WTC11 (cell line): ENCODE results near the gene LRRC8C. TPM values are rescaled to one million over a fixed set of nuclear protein-coding genes. Genes with fewer than 3 reads are reported as not detected.

Experiments used
- ATAC-seq: fragments of 200-7000 bp; cut with Tn5 transposase; 2 replicates; pipeline ENCODE4 v1.10.0; 2021; ENCODE audit warnings: mild to moderate bottlenecking, moderate library complexity
- CTCF ChIA-PET: fragments of 300-600 bp; sonication (Branson Sonifier 250); formaldehyde crosslinking; loops from one replicate; lab custom pipeline; 2021; ENCODE audit warnings: antibody characterized with exemption; lab: Charles Lee
- POLR2A ChIA-PET: fragments of 350-600 bp; sonication (Branson Sonifier 250); formaldehyde crosslinking; loops from one replicate; lab custom pipeline; 2021; ENCODE audit warnings: antibody characterized with exemption; lab: Charles Lee
- DNase-seq: peaks from one replicate; pipeline ENCODE4 v3.0.0; 2021; ENCODE audit warnings: low spot score
- H3K27ac Mint-ChIP-seq: 2 replicates; pipeline ENCODE4 v1.8.0; 2021; ENCODE audit warnings: mixed read lengths
- H3K27me3 Mint-ChIP-seq: 2 replicates; pipeline ENCODE4 v1.8.0; 2021; ENCODE audit warnings: low read depth, mild to moderate bottlenecking, moderate library complexity, mixed read lengths
- H3K36me3 Mint-ChIP-seq: 2 replicates; pipeline ENCODE4 v1.8.0; 2021; ENCODE audit warnings: mixed read lengths
- H3K4me1 Mint-ChIP-seq: 2 replicates; pipeline ENCODE4 v1.8.0; 2022; ENCODE audit warnings: mixed read lengths
- H3K4me3 Mint-ChIP-seq: 2 replicates; pipeline ENCODE4 v1.8.0; 2021; ENCODE audit warnings: mild to moderate bottlenecking, moderate library complexity, mixed read lengths
- H3K9me3 Mint-ChIP-seq: 2 replicates; pipeline ENCODE4 v1.8.0; 2021; ENCODE audit warnings: mixed read lengths
- AR ChIP-seq: fragments of 250-450 bp; sonication (Bioruptor Pico); IDR thresholded peaks from 2 replicates; pipeline ENCODE4 v1.9.0; 2021; ENCODE audit warnings: mild to moderate bottlenecking
- CBFB ChIP-seq: sonication (generic); formaldehyde crosslinking; IDR thresholded peaks from 2 replicates; pipeline ENCODE4 v1.8.1; 2022; ENCODE audit warnings: mild to moderate bottlenecking, low read depth, missing genetic modification reagents
- CREB1 ChIP-seq: sonication (generic); formaldehyde crosslinking; IDR thresholded peaks from 2 replicates; pipeline ENCODE4 v1.8.0; 2023; ENCODE audit warnings: mild to moderate bottlenecking, missing genetic modification reagents
- CTCF ChIP-seq: fragments of 200-600 bp; IDR thresholded peaks from 2 replicates; pipeline ENCODE4 v1.8.0; 2022; ENCODE audit warnings: antibody characterized with exemption
- ERG ChIP-seq: fragments of 250-450 bp; sonication (Bioruptor Pico); IDR thresholded peaks from 2 replicates; pipeline ENCODE4 v1.8.0; 2021; ENCODE audit warnings: mild to moderate bottlenecking
- ETV6 ChIP-seq: sonication (generic); formaldehyde crosslinking; IDR thresholded peaks from 2 replicates; pipeline ENCODE4 v1.8.1; 2022; ENCODE audit warnings: mild to moderate bottlenecking, missing genetic modification reagents
- KAT7 ChIP-seq: sonication (generic); formaldehyde crosslinking; IDR thresholded peaks from 2 replicates; pipeline ENCODE4 v1.8.1; 2023; ENCODE audit warnings: missing genetic modification reagents, mild to moderate bottlenecking, borderline replicate concordance
- SMAD3 ChIP-seq: sonication (generic); formaldehyde crosslinking; IDR thresholded peaks from 2 replicates; pipeline ENCODE4 v1.8.0; 2022; ENCODE audit warnings: missing genetic modification reagents, mild to moderate bottlenecking, borderline replicate concordance
- ZNF317 ChIP-seq: sonication (generic); formaldehyde crosslinking; IDR thresholded peaks from 2 replicates; pipeline ENCODE4 v1.8.1; 2023; ENCODE audit warnings: low read depth, mild to moderate bottlenecking, moderate library complexity, missing genetic modification reagents, borderline replicate concordance
- ZNF425 ChIP-seq: fragments of 250-450 bp; sonication (Bioruptor Pico); conservative IDR thresholded peaks from 2 replicates; pipeline ENCODE4 v1.9.0; 2021; ENCODE audit warnings: mild to moderate bottlenecking
- ZNF512 ChIP-seq: sonication (generic); formaldehyde crosslinking; IDR thresholded peaks from 2 replicates; pipeline ENCODE4 v1.8.1; 2022; ENCODE audit warnings: missing genetic modification reagents, borderline replicate concordance
- ZSCAN18 ChIP-seq: fragments of 250-450 bp; sonication (Bioruptor Pico); IDR thresholded peaks from 2 replicates; pipeline ENCODE4 v2.1.2; 2022; ENCODE audit warnings: mild to moderate bottlenecking, moderate library complexity
- total RNA-seq: library from RNA; stranded (reverse); gene quantifications from 3 replicates; pipeline ENCODE4 v1.2.3, GENCODE V29; 2021

The LRRC8C gene
- total RNA-seq, 1 experiment from 2014 or later, result 1.8 TPM

GRCh38 chr1:89640440-89640839, 7.5 kb downstream of the LRRC8C start (continued):
- no peak for TF ChIP-seq ZNF425
- no peak for TF ChIP-seq CREB1 (CRISPR knock-in tag)
- TF ChIP-seq ZNF317 (CRISPR knock-in tag), result no peak
- TF ChIP-seq KAT7, result no peak
- TF ChIP-seq, all 79 proteins: peak for 0

- no peaks in the 10 kb centered on the region for H3K4me1 Mint-ChIP-seq
Measured at GRCh38 chr1:89641781-89642180, 8.9 kb downstream of the LRRC8C start.

More at GRCh38 chr1:89641781-89642180, 8.9 kb downstream of the LRRC8C start:
- Mint-ChIP-seq H3K27ac (no peak overlapping the region), H3K27me3 (no peaks in the 10 kb centered on the region), H3K36me3 (peaks cover 2% of the 10 kb centered on the region; the same call in 1 of the 2 replicates), H3K9me3 (peaks cover 12% of the 10 kb centered on the region), H3K4me3 (no peak overlapping the region)
- ChIA-PET CTCF (no interaction called here), POLR2A (no interaction called here)
- no peak for TF ChIP-seq SMAD3 (CRISPR knock-in tag)
- TF ChIP-seq AR (CRISPR knock-in tag), result no peak
- TF ChIP-seq KAT7, result no peak
- TF ChIP-seq ERG, result no peak
- no peak for TF ChIP-seq CTCF
- TF ChIP-seq CBFB (CRISPR knock-in tag), result no peak
- TF ChIP-seq ZSCAN18 (CRISPR knock-in tag), result no peak
- no peak for TF ChIP-seq ZNF512 (CRISPR knock-in tag)
- no peak for TF ChIP-seq ETV6 (CRISPR knock-in tag)
- DNase-seq (no peak), ATAC-seq (no peak)
